ENCODE data around the gene RPS6KA4. TPM values are rescaled to one million over a fixed set of nuclear protein-coding genes. Genes with fewer than 3 reads are reported as not detected.

Gene RPS6KA4
- total RNA-seq, 1 experiment from 2014 or later, result 148 TPM

DNA sequence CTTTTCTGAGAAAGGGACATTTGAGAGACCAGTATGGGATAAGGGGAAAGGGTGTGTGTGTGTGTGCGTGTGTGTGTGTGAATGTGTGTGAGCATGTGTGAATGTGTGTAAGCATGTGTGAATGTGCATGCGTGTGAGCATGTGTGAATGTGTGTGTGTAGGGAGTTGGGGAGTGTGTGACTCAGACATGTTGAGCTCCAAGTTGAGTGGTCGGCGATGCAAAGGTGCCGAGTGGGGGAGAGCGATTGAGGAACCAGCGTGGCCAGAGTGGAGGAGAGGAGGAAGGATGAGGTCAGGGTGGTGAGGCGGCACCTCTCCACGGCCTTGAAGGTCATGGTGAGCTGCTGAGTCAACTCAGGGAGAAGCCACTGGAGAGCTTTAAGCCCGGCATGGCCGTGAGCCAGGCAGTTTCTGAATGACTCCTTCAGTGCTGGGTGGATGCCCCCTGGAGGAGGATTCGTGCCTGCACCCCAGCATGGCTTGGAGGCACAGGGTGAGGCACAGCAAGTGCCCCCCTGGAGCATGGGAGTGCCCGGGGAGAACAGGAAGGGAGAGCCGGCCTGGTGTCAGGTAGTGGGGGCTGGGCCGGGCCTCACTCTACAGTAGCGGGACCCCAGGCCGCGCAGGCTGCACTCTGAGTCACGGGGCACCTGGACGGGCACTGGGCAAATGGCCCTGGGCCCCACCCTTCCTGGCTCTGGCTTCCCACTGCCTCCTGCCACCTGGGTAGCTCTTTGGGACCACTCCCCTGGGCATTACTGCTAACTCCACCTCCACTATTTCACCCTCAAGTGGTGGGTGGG, 27.2 kb upstream of the RPS6KA4 start:
- TF ChIP-seq, protein P1, sequence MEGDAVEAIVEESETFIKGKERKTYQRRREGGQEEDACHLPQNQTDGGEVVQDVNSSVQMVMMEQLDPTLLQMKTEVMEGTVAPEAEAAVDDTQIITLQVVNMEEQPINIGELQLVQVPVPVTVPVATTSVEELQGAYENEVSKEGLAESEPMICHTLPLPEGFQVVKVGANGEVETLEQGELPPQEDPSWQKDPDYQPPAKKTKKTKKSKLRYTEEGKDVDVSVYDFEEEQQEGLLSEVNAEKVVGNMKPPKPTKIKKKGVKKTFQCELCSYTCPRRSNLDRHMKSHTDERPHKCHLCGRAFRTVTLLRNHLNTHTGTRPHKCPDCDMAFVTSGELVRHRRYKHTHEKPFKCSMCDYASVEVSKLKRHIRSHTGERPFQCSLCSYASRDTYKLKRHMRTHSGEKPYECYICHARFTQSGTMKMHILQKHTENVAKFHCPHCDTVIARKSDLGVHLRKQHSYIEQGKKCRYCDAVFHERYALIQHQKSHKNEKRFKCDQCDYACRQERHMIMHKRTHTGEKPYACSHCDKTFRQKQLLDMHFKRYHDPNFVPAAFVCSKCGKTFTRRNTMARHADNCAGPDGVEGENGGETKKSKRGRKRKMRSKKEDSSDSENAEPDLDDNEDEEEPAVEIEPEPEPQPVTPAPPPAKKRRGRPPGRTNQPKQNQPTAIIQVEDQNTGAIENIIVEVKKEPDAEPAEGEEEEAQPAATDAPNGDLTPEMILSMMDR (conservative IDR thresholded peaks at IDR 0.05; ENCODE audit: low read depth, low read length), result peak; percentile 85
- TF ChIP-seq EZH2 (IDR thresholded peaks at IDR 0.05; ENCODE audit: low read length, unreplicated experiment) (no peak), EZH2phosphoT487 (IDR thresholded peaks at IDR 0.05; ENCODE audit: borderline replicate concordance, low read length) (no peak)
- no peaks in the 10 kb centered on the region for H3K9me2 ChIP-seq (replicated peaks; ENCODE audit: low read length)
- H3K4me3 ChIP-seq (ENCODE audit: low read length), result peak overlapping the region; percentile 22; the same call in 1 of the 2 replicates
- intact Hi-C loops (cut with micrococcal nuclease), result no loop called here
- no TSS peak for BruUV-seq (replicated peaks)
- H4K20me1 ChIP-seq (ENCODE audit: low read length), result no peaks in the 10 kb centered on the region
- H3K27ac ChIP-seq (ENCODE audit: low read length), result peak overlapping the region; percentile 88
- DNase-seq, result peak; percentile 96
- peaks cover 37% of the 10 kb centered on the region for H3K4me1 ChIP-seq (ENCODE audit: insufficient read depth, low read length)
- H3K9me3 ChIP-seq (ENCODE audit: low read length), result no peaks in the 10 kb centered on the region
- H3K36me3 ChIP-seq (ENCODE audit: low read depth, low read length), result no peaks in the 10 kb centered on the region
- H3K79me2 ChIP-seq (ENCODE audit: low read length), result no peaks in the 10 kb centered on the region
- ChIA-PET CTCF (interaction anchor here (0.6 to 2.8 kb wide), 13 partner anchors 11 to 771 kb away, joined by 3 to 78 read pairs (median 4); partner anchors contain the start of genes CATSPERZ, ESRRA, PRDX5 and TRMT112), POLR2A (ENCODE audit: unreplicated experiment) (interaction anchor here (0.6 to 2.4 kb wide), 2 partner anchors 14 to 62 kb away, joined by 3 to 18 read pairs; partner anchors contain the start of genes PRDX5 and TRMT112)
- peak overlapping the region; percentile 71 for H3K4me2 ChIP-seq (ENCODE audit: low read length)
- H3F3A ChIP-seq (ENCODE audit: low read length, unreplicated experiment), result peaks cover 5% of the 10 kb centered on the region
- peak overlapping the region; percentile 65 for H3K9ac ChIP-seq (ENCODE audit: low read length)
- peak overlapping the region; percentile 76 for H2AFZ ChIP-seq (ENCODE audit: low read length)
- ATAC-seq, result peak; percentile 56
- no peaks in the 10 kb centered on the region for H3K27me3 ChIP-seq (ENCODE audit: low read length)

DNA sequence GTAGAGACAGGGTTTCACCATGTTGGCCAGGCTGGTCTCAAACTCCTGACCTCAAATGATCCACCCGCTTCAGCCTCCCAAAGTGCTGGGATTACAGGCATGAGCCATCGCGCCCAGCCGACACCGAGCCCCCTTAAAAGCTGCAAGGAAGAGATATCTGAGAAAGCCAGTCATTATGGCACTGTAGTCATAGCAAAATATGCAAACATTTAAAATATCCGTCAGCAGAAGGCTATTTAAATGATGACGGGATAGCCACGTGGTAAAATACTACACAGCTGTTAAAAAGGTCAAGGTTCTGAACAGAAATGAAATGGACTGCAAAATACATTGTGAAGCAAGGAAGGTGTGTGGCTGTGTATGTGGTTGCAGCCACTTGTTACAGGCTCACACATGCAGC, 25.4 kb upstream of the RPS6KA4 start:
- POLR2A ChIA-PET (ENCODE audit: unreplicated experiment), result no interaction called here
- TF ChIP-seq, protein P1 (conservative IDR thresholded peaks at IDR 0.05; ENCODE audit: low read depth, low read length), result no peak
- TF ChIP-seq EZH2phosphoT487 (IDR thresholded peaks at IDR 0.05; ENCODE audit: borderline replicate concordance, low read length) (no peak), EZH2 (IDR thresholded peaks at IDR 0.05; ENCODE audit: low read length, unreplicated experiment) (no peak)
- Histone ChIP-seq H3K79me2 (ENCODE audit: low read length) (no peaks in the 10 kb centered on the region), H3K9me2 (replicated peaks; ENCODE audit: low read length) (no peaks in the 10 kb centered on the region), H3K4me1 (ENCODE audit: insufficient read depth, low read length) (peaks cover 37% of the 10 kb centered on the region), H3K9ac (ENCODE audit: low read length) (no peak overlapping the region), H2AFZ (ENCODE audit: low read length) (no peak overlapping the region), H3K36me3 (ENCODE audit: low read depth, low read length) (no peaks in the 10 kb centered on the region), H3K27ac (ENCODE audit: low read length) (no peak overlapping the region), H3K9me3 (ENCODE audit: low read length) (no peaks in the 10 kb centered on the region), H3F3A (ENCODE audit: low read length, unreplicated experiment) (peaks cover 5% of the 10 kb centered on the region), H3K4me3 (ENCODE audit: low read length) (no peak overlapping the region), H4K20me1 (ENCODE audit: low read length) (no peaks in the 10 kb centered on the region), H3K4me2 (ENCODE audit: low read length) (no peak overlapping the region), H3K27me3 (ENCODE audit: low read length) (no peaks in the 10 kb centered on the region)
- ATAC-seq (no peak), DNase-seq (no peak)
- intact Hi-C loops (cut with micrococcal nuclease), result no loop called here
- CTCF ChIA-PET, result interaction anchor here (2.8 kb wide), 1 partner anchor 16 kb away, joined by 78 read pairs; the partner anchor contains the start of genes PRDX5 and TRMT112
- no TSS peak for BruUV-seq (replicated peaks)

Measured in PC-3 (cell line).